ENCODE data around the gene OPN3.

The OPN3 gene

GRCh38 chr1:241615043-241615974, 24.9 kb downstream of the OPN3 start:
- no peak for DNase-seq

- no peak for DNase-seq
These were observed 25.6 kb downstream of the OPN3 start for GRCh38 chr1:241614572-241614971.

GRCh38 chr1:241614144-241614543, 26.0 kb downstream of the OPN3 start:
- DNase-seq, result no peak

- DNase-seq, result no peak
These were observed 27.4 kb downstream of the OPN3 start for GRCh38 chr1:241612533-241613477.

- no peak for DNase-seq
These were observed 28.4 kb downstream of the OPN3 start for GRCh38 chr1:241611736-241612135.

GRCh38 chr1:241611063-241611462, 29.1 kb downstream of the OPN3 start:
- peak; percentile 30 to 81 for DNase-seq

GRCh38 chr1:241610056-241610815, 29.9 kb downstream of the OPN3 start:
- DNase-seq, result no peak

- DNase-seq, result no peak
These were observed 31.7 kb downstream of the OPN3 start for GRCh38 chr1:241608379-241609033.

- DNase-seq, result no peak
These were observed 32.7 kb downstream of the OPN3 start for GRCh38 chr1:241607497-241607896.

- no peak for DNase-seq
These were observed 33.6 kb downstream of the OPN3 start for GRCh38 chr1:241606544-241606943.

- DNase-seq, result no peak
These were observed 34.9 kb downstream of the OPN3 start for GRCh38 chr1:241605146-241605805.

GRCh38 chr1:241603731-241604245, 36.4 kb downstream of the OPN3 start:
- no peak for DNase-seq

- no peak for DNase-seq
These were observed 39.7 kb downstream of the OPN3 start for GRCh38 chr1:241600496-241600901.

GRCh38 chr1:241598249-241598648, 41.9 kb downstream of the OPN3 start:
- no peak for DNase-seq

GRCh38 chr1:241596633-241597032, 43.5 kb downstream of the OPN3 start:
- DNase-seq, result no peak

- no peak for DNase-seq
These were observed 47.0 kb downstream of the OPN3 start for GRCh38 chr1:241593186-241593585.

GRCh38 chr1:241592273-241592958, 47.8 kb downstream of the OPN3 start:
- no peak for DNase-seq

- DNase-seq, result no peak
These were observed 48.4 kb downstream of the OPN3 start for GRCh38 chr1:241591736-241592135.

- no peak for DNase-seq
These were observed 48.9 kb downstream of the OPN3 start for GRCh38 chr1:241591317-241591716.

- no peak for DNase-seq
These were observed 49.5 kb downstream of the OPN3 start for GRCh38 chr1:241590719-241591118.

GRCh38 chr1:241589521-241589920, 50.6 kb downstream of the OPN3 start:
- no peak for DNase-seq
